Activated CD4-positive, alpha-beta T cell treated with anti-CD3 and anti-CD28 coated beads, Interleukin-10, Interleukin-2, amounts not matched to agents 100 ng/mL and 50 ng/mL, durations not matched to agents 16 hours and 8 hours (primary cell): ENCODE results near the gene KRT17.
"Not testable (repeated sequence)": the region's sequence is repeated elsewhere in the genome, so short reads cannot be mapped to it uniquely, and the experiment has no call there.

Experiments used
- DNase-seq: peaks from one replicate; pipeline ENCODE4 v3.0.0-alpha.2; 2020

Gene KRT17

GRCh38 chr17:41589301-41589700 lies 35.1 kb downstream of the KRT17 start:
- DNase-seq = no peak

- no peak for DNase-seq
These were observed 36.1 kb downstream of the KRT17 start for GRCh38 chr17:41588126-41588810.

- DNase-seq = no peak
These were observed 37.4 kb downstream of the KRT17 start, which contains the start of gene KRT14 for GRCh38 chr17:41586863-41587495. Gene KRT14 (minus strand): TSS chr17:41586895. CDS start chr17:41586834, 61 bp downstream.

GRCh38 chr17:41585301-41586056 lies 38.9 kb downstream of the KRT17 start:
- no peak for DNase-seq

- DNase-seq = not testable (repeated sequence)
These were observed 39.9 kb downstream of the KRT17 start for GRCh38 chr17:41584331-41584927.

GRCh38 chr17:41583137-41584127 lies 40.9 kb downstream of the KRT17 start:
- DNase-seq = no peak

GRCh38 chr17:41582061-41582968 lies 42.1 kb downstream of the KRT17 start:
- DNase-seq = not testable (repeated sequence)

- DNase-seq = no peak
These were observed 42.9 kb downstream of the KRT17 start for GRCh38 chr17:41581366-41582060.

GRCh38 chr17:41580687-41581365 lies 43.5 kb downstream of the KRT17 start:
- no peak for DNase-seq

- DNase-seq = no peak
These were observed 44.2 kb downstream of the KRT17 start for GRCh38 chr17:41580244-41580575.

GRCh38 chr17:41579484-41580243 lies 44.7 kb downstream of the KRT17 start:
- DNase-seq = peak; percentile 82

GRCh38 chr17:41578971-41579370 lies 45.4 kb downstream of the KRT17 start:
- no peak for DNase-seq

GRCh38 chr17:41578538-41578937 lies 45.8 kb downstream of the KRT17 start:
- no peak for DNase-seq

GRCh38 chr17:41576740-41577139 lies 47.6 kb downstream of the KRT17 start:
- DNase-seq = not testable (repeated sequence)

- DNase-seq = no peak
These were observed 49.0 kb downstream of the KRT17 start for GRCh38 chr17:41575336-41575735.

GRCh38 chr17:41571561-41572434 lies 52.6 kb downstream of the KRT17 start, which contains the start of gene KRT9:
Gene KRT9 (minus strand): TSS chr17:41572059. CDS start chr17:41571992, 67 bp downstream.
- no peak for DNase-seq
